Panc1 (cell line): ENCODE data around the gene NEK2. TPM values are rescaled to one million over a fixed set of nuclear protein-coding genes. Genes with fewer than 3 reads are reported as not detected.

Source experiments
- ATAC-seq: fragments of 200-7000 bp; cut with Tn5 transposase; 2 replicates; pipeline ENCODE4 v1.9.1; 2020; ENCODE audit warnings: mild to moderate bottlenecking, moderate library complexity
- BruUV-seq: library from RNA; stranded (reverse); fragments of 400-500 nt; replicated peaks from 2 replicates; lab custom pipeline; 2021; lab: Mats Ljungman, UMichigan
- CTCF ChIA-PET: fragments of 300-600 bp; sonication (Branson Sonifier 250); formaldehyde crosslinking; loops from one replicate; lab custom pipeline; 2022; ENCODE audit warnings: antibody characterized with exemption; lab: Charles Lee
- POLR2A ChIA-PET: fragments of 300-600 bp; sonication (Branson Sonifier 250); formaldehyde crosslinking; loops from one replicate; lab custom pipeline; 2022; ENCODE audit warnings: antibody characterized with exemption; lab: Charles Lee
- DNase-seq: peaks from one replicate; pipeline ENCODE4 v3.0.0-alpha.2; 2010; ENCODE audit warnings: low read depth, low spot score
- H3K27ac ChIP-seq: 2 replicates; pipeline ENCODE4 v1.5.1; 2011; ENCODE audit warnings: mild to moderate bottlenecking, low read length, inconsistent platforms
- H3K27me3 ChIP-seq: fragments of 200-500 bp; sonication (Bioruptor generic); 2 replicates; pipeline ENCODE4 v1.6.0; 2014; ENCODE audit warnings: low read length, inconsistent platforms; ENCODE audit not compliant: control insufficient read depth, insufficient read depth
- H3K36me3 ChIP-seq: fragments of 200-500 bp; sonication (Bioruptor generic); 2 replicates; pipeline ENCODE4 v1.5.1; 2014; ENCODE audit warnings: inconsistent platforms, mild to moderate bottlenecking, low read length, moderate library complexity; ENCODE audit not compliant: control insufficient read depth, insufficient read depth
- H3K4me1 ChIP-seq: 2 replicates; pipeline ENCODE4 v1.5.1; 2011; ENCODE audit warnings: inconsistent platforms, mild to moderate bottlenecking, low read length, moderate library complexity; ENCODE audit not compliant: control insufficient read depth, insufficient read depth
- H3K4me3 ChIP-seq, 2 experiments: 2 replicates each; pipeline ENCODE4 v1.5.1; 2011 to 2012; ENCODE audit warnings: low read depth in 2 of 2, low read length in 2 of 2, mild to moderate bottlenecking in 2 of 2, inconsistent platforms in 1 of 2, moderate library complexity in 1 of 2
- H3K9me3 ChIP-seq: fragments of 200-500 bp; sonication (Bioruptor generic); 2 replicates; pipeline ENCODE4 v1.5.1; 2014; ENCODE audit warnings: low read depth, mild to moderate bottlenecking, inconsistent platforms, low read length, moderate library complexity; ENCODE audit not compliant: control insufficient read depth, insufficient read depth
- CTCF ChIP-seq: fragments of 450-650 bp; IDR thresholded peaks from 2 replicates; pipeline ENCODE4 v1.5.1; 2017; ENCODE audit warnings: mild to moderate bottlenecking
- POLR2AphosphoS5 ChIP-seq: IDR thresholded peaks from 2 replicates; pipeline ENCODE4 v1.6.1; 2012; ENCODE audit warnings: mild to moderate bottlenecking, low read depth, low read length, moderate library complexity
- SIN3A ChIP-seq: IDR thresholded peaks from 2 replicates; pipeline ENCODE4 v1.6.1; 2012; ENCODE audit warnings: low read depth, mild to moderate bottlenecking, low read length, moderate library complexity, borderline replicate concordance; ENCODE audit not compliant: insufficient read depth
- TCF7L2 ChIP-seq: IDR thresholded peaks from 2 replicates; pipeline ENCODE4 v1.6.1; 2011; ENCODE audit warnings: mild to moderate bottlenecking, low read depth, low read length, inconsistent platforms
- in situ Hi-C: cut with HindIII; loops from 2 replicates; pipeline ENCODE4 v1.10.0; 2016; ENCODE audit warnings: low sequenced_read_pairs, low pct_unique_long_range_greater_than_20kb
- intact Hi-C: fragments of 100-400 bp; cut with micrococcal nuclease; formaldehyde crosslinking; loops from one replicate; pipeline ENCODE4 v1.10.0; 2022; ENCODE audit not compliant: unreplicated experiment
- total RNA-seq: library from RNA; stranded (reverse); gene quantifications from one replicate; pipeline ENCODE4 v1.2.1, GENCODE V29; 2021; ENCODE audit not compliant: unreplicated experiment
- TF ChIP-seq, protein P1 (sequence below), 2 experiments: IDR thresholded peaks; 2 replicates each; pipeline ENCODE4 v1.6.1; 2011 to 2012; ENCODE audit warnings: low read depth in 2 of 2, control low read depth in 1 of 2, low read length in 1 of 2, mild to moderate bottlenecking in 1 of 2, moderate library complexity in 1 of 2; ENCODE audit not compliant: insufficient read depth in 1 of 2

NEK2 gene
- total RNA-seq, 1 experiment from 2014 or later: 34.4 TPM

- TF ChIP-seq CTCF (no peak), POLR2AphosphoS5 (no peak), TCF7L2 (no peak), SIN3A (no peak)
- TF ChIP-seq, protein P1, sequence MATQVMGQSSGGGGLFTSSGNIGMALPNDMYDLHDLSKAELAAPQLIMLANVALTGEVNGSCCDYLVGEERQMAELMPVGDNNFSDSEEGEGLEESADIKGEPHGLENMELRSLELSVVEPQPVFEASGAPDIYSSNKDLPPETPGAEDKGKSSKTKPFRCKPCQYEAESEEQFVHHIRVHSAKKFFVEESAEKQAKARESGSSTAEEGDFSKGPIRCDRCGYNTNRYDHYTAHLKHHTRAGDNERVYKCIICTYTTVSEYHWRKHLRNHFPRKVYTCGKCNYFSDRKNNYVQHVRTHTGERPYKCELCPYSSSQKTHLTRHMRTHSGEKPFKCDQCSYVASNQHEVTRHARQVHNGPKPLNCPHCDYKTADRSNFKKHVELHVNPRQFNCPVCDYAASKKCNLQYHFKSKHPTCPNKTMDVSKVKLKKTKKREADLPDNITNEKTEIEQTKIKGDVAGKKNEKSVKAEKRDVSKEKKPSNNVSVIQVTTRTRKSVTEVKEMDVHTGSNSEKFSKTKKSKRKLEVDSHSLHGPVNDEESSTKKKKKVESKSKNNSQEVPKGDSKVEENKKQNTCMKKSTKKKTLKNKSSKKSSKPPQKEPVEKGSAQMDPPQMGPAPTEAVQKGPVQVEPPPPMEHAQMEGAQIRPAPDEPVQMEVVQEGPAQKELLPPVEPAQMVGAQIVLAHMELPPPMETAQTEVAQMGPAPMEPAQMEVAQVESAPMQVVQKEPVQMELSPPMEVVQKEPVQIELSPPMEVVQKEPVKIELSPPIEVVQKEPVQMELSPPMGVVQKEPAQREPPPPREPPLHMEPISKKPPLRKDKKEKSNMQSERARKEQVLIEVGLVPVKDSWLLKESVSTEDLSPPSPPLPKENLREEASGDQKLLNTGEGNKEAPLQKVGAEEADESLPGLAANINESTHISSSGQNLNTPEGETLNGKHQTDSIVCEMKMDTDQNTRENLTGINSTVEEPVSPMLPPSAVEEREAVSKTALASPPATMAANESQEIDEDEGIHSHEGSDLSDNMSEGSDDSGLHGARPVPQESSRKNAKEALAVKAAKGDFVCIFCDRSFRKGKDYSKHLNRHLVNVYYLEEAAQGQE (IDR thresholded peaks at IDR 0.05; ENCODE audit: insufficient read depth in 1 of 2, low read depth in 2 of 2, low read length in 1 of 2): no peak
Observed at GRCh38 chr1:211660718-211661222, 14.7 kb downstream of the NEK2 start.

DNA sequence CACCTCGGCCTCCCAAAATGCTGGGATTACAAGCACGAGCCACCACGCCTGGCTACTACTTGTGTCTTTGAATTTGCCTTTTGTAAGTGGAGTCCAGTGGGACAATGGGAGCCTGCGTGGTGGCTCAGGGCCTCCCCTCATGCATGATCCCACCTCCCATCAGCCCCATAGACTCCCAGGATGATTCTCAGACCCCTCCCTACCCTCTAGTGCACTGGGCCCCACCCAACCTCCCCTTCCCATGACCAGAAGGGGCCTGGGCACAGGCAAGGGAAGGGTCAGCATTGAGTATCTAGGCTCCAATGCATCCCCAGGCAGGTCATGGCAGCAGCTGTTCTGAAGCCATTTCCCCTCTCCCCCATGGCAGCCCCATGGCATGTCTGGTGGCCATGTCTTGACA is 18.7 kb downstream of the NEK2 start:
- H3K4me1 ChIP-seq: peaks cover 15% of the 10 kb centered on the region
- ChIA-PET CTCF (no interaction called here), POLR2A (no interaction called here)
- no peak overlapping the region for H3K4me3 ChIP-seq
- H3K36me3 ChIP-seq: no peaks in the 10 kb centered on the region
- no peak overlapping the region for H3K27ac ChIP-seq
- no TSS peak for BruUV-seq
- intact Hi-C loops (loop anchor here (5.0 kb wide), 1 partner anchor 329 kb away; the partner anchor contains the start of gene TRAF5), in situ Hi-C loops (no loop called here)
- TF ChIP-seq TCF7L2: no peak
- no peak for TF ChIP-seq CTCF
- TF ChIP-seq SIN3A: no peak
- TF ChIP-seq, protein P1 (IDR thresholded peaks at IDR 0.05; ENCODE audit: insufficient read depth in 1 of 2, low read depth in 2 of 2, low read length in 1 of 2): no peak
- TF ChIP-seq POLR2AphosphoS5: no peak
- ATAC-seq (no peak), DNase-seq (no peak)
- H3K9me3 ChIP-seq: no peaks in the 10 kb centered on the region
- H3K27me3 ChIP-seq: no peaks in the 10 kb centered on the region

More at GRCh38 chr1:211660718-211661222, 14.7 kb downstream of the NEK2 start:
- DNase-seq: no peak
- Histone ChIP-seq H3K27me3 (no peaks in the 10 kb centered on the region), H3K4me3 (no peak overlapping the region), H3K36me3 (peaks cover 17% of the 10 kb centered on the region), H3K27ac (no peak overlapping the region), H3K9me3 (no peaks in the 10 kb centered on the region), H3K4me1 (no peaks in the 10 kb centered on the region)
- POLR2A ChIA-PET: no interaction called here
- BruUV-seq: no TSS peak
- ATAC-seq: no peak
- intact Hi-C loops (no loop called here), in situ Hi-C loops (no loop called here)
- CTCF ChIA-PET: no interaction called here
